HG03135 (cell line): ENCODE data around the gene GUCY2F.

Experiments
- ATAC-seq: cut with Tn5 transposase; IDR thresholded peaks from one replicate; pipeline ENCODE4 v1.9.1; 2021; ENCODE audit warnings: mild to moderate bottlenecking, moderate library complexity; ENCODE audit not compliant: unreplicated experiment

Gene GUCY2F

DNA sequence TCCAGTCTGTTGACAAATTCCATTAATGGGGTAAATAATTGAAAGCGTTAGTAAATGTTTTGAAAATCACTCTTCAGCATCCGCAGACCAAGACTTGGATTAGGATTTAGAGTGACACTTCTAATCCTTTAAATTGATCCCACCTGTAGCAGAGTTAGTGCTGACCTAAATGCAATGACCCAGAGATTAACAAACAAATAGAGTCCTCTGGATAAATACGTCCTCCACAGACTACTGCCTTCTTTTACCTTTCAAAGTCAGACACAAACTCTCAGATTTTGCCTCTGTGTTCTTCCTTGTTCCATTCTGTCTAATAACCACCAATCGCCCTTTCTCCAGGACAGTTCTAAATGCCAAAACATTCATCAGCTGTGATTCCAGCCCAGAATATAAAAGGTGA lies at the start of gene GUCY2F:
Gene GUCY2F (minus strand): TSS at position 101 of the 400 bp plus-strand sequence. CDS start 6,150 bp downstream, outside the sequence.
- ATAC-seq = no peak

DNA sequence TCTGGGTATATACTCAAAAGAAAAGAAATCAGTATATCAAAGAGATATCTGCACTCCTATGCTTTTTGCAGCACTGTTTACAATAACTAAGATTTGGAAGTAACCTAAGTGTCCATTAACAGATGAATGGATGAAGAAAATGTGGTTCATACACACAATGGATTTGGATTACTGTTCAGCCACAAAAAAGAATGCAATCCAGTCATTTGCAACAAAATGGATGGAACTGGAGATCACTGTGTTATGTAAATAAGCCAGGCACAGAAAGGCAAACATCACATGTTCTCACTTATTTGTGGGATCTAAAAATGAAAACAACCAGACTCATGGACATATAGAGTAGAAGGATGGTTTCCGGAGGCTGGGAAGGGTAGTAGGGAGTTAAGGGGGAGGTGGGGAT lies 37.1 kb upstream of the GUCY2F start:
- no peak for ATAC-seq

DNA sequence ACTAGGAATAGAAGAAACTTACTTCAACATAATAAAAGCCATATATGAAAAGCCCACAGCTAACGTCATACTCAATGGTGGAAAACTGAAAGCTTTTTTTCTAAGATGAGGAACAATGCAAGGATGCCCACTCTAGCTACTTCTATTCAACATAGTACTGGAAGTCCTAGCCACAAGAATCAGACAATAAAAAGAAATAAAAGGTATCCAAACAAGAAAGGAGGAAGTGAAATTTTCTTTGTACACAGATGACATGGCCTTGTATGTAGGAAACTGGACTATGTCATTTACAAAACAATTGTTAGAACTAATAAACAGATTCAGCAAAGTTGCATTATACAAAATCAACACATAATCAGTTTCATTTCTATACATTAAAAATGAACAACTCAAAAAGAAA lies 29.2 kb upstream of the GUCY2F start:
- no peak for ATAC-seq

DNA sequence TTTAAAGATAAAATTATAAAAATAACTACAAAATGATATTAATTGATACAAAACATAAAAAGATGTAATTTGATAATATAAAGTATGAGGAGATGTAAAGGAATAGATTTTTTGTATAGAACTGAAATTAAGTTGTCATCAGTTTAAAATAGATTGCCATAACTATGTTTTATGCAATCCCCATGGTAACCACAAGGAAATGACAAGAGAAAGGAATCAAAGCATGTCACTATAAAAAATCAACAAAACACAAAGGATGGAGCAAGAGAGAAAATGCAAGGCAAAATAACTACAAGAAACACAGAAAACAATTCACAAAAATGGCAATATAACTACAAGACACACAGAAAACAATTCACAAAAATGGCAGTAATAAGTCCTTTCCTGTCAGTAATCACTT lies 27.0 kb upstream of the GUCY2F start:
- ATAC-seq = no peak

DNA sequence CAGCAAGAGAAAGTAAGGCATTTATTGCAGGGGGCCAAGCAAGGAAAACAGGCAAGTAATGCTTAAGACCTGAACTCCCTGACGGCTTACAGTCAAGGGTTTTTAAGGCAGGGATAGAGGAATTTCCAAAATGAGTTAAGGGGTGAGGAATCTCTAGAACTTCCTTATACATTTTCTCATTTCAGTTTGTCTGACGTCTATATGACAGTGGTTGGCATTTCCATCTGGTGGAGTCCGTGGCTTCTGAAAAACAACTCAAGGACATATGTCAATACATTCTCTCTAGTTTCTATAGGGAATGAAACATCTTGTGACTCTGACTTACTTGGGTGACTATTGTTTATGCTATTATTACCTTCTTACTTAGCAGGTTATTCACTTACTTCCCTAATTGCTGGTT lies 19.3 kb upstream of the GUCY2F start:
- ATAC-seq = no peak

DNA sequence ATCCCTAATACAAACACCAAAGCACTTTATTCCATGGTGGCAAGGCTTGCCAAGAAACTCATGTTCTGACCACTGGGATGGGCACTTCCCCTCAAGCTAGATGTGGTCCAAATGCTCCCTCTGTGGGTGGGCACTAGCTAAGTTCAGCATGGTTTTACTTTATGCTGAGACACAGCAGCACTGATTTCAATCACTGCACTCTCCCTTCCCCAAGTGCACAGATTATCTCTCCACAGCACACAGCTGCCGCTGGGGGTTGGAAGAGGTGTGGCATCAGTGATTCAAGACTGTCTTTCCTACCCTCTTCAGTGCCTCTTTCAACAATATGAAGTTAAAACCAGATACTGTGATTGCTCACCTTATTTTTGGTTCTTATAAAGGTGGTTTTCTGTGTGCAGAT lies 16.5 kb upstream of the GUCY2F start:
- no peak for ATAC-seq

DNA sequence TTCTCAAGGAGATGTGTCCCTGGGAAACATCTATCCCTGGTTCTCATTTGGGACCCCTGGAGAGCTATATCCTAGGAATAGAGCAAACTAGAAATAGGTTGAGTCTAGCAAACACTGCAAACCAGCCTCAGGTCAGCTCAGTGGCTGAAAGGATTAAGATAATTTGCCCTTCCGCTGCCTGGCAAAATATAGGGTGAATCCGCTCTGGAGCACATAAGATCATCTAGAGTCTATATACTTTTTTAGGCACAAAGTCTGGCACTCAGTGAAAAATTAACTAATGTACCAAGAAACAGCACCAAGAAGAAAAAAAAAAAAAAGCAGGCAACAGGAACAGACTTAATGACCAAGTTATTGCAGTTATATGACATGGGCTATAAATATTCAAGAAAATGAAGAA lies 7.3 kb upstream of the GUCY2F start:
- ATAC-seq = no peak

DNA sequence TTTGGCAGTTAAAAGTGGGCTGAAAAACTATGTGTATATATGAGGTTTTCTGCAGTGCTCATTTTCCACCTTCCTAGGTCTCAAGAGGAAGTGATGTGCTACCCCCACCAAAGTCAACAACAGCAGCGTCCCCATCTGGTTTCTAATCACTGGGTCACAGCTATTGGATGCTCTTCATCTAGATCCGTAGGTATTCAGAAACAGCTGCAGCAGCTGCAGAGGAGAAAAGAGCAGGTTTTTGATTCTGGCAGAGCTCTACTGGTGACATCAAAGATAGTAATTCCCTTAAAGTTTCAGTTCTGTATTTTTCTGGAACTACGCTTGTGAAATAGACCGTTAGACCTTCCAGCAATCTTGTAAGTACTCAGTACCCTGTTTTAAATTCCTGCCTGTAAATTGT lies 5.8 kb upstream of the GUCY2F start:
- ATAC-seq = no peak

DNA sequence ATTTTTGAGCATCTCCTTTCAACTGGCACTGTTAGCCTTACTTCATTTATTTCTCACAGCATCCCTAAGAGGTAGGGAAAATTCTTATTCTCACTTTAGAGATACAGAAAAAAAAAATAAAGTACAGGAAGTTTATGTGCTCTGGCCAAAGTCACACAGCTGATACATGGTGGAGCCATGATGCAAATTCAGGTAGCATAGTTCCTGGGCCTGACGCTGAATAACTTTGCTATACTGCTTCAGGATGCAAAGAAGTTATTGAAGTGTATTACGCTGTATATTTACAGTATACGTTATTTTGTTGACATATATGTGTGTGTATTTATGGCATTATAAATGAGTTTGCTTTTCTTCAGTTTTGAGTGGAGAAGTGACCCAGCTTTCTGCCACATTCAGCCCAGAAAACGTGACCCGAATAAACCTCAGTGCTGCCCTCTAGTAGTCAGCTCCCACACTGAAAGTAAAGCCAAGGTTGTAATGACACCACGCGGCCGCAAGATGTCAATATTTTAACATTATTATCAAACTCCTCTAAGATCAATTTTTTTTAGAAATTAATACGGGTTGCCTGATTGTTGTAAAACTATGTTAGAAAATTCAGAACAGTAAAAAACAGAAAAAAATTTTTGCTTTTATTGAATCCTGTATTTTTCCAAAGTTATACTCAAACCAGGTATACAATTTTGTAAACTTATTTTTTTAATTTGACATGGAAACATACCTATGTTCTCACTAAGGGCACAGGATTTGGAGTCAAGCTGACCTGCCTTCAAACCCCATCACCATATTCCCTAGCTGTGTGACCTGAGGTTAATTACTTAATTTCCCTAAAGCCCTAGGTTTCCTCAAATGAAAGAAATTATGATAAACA lies 3.8 kb upstream of the GUCY2F start:
- ATAC-seq = no peak

DNA sequence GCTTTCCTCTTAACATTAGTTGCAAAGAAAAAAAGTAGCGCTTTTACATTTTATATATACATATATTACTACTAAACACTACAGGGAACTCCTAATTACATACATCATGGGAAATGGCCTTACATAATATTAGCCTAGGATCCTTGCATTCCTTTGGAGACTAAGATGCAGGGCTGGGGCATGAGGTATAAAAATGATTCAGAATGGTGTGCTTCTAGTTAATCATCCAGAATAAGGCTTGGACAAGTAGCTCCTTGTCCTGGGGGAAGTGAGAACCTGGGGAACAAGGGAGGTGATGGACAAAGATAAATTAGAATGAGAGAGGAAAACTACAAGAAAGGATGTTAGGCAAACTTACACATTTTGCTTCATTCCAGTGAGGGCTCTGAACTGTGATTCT lies 3.0 kb upstream of the GUCY2F start:
- no peak for ATAC-seq

DNA sequence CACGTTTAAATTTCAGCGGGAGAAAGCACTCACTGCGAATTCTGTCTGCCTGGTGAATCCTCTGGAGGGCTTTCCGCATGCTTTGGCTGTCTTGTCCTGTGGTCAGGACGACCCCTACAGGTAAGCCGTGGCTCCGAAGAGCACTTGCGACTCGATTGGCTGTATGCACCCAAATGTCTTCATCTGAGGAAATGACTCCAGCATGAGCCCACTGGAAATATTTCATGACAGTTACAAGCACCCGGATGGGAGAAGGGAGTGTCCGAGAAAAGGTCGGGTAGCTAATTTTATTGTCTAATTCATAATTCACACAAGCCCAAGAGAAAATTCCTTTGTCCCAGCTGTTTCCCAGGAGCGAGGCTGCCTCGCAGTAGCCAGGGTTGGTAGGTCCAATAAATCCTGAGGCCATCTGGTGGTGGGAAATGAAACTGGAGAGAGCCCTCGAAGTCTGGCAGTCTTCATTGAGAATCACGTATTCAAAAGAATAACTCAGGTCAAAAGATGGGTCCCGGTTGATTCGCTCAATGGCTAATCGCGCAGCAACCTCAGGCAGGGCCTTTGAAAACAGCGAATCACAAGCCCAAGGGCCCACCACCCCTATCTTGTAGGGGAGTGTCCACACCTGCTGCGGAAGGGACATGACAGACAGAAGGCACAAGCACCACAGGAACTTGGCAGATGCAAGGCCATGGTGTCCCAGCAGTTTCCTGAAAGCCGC lies 6.6 kb downstream of the GUCY2F start:
- no peak for ATAC-seq

DNA sequence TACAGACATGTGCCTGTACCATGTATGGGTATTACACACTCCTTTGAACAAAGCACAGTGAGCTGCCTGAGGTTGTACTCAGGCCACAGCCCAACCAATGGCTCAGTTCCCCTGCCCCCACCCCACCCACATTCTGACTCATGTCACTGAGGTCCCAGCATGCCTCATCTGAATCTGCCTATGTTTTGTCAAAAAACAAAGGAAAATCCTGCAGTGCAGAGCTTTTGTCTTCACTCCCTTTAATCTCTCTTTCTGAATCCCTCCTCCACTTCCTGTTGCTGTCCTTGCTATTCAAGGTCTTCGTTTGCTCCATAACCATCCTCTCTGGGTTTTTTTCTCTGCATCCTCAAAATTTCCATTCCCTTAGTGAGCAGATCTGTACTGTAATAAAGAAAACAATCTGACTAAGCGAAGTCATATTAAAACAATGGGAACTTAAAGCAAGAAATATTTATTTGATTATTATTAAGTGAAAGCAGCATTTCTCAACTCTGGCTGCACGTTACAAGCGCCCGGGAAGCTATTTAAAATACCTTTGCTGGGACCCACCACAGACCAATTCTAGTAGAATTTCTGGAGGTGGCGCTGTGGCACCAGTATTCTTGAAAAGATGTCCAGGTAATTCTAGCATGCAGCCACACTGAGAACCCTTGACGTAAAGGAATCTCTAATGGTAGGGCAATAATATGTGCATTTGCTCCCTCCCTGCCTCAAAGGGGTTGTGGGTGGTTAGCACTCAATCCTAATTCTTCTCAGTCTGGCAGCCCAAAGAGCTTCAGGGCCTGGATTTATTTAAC lies 8.7 kb downstream of the GUCY2F start:
- ATAC-seq = no peak

DNA sequence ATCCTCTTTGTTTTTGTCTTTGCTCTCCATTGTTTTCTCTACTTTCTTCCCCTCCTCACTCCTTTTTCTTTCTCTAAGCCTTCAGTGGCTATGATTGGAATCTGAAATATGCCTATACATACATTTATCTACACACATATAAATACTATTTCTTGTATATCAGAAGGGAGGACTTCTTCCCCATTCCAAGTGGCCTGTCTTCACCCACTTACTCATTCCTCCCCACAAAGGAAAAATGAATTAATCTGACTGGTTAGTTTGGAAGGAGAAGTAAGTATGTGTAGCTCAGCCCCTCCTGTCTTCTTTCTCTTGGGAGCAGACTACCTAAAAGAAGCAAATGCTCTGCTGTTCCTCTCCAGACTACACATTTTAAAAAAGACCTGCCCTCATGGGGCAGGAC lies 17.7 kb downstream of the GUCY2F start:
- ATAC-seq = no peak

DNA sequence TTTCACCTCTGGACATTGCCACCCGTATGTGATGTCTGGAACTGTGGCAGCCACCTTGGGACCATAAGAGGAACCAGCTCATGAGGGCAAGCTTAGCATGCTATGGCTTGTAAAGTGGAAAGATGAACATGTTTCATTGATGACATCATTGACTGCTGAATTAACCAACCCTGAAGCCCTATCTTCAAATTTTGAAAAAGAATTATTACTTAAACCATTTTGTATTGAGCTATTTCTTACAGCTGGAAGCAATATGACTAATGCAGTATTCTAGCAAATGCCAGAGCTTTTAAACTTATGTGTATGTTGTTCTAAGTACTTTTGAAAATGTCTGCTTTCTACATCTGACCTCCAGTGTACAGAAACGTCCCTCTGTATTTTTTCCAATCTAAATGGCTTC lies 18.1 kb downstream of the GUCY2F start:
- ATAC-seq = no peak

DNA sequence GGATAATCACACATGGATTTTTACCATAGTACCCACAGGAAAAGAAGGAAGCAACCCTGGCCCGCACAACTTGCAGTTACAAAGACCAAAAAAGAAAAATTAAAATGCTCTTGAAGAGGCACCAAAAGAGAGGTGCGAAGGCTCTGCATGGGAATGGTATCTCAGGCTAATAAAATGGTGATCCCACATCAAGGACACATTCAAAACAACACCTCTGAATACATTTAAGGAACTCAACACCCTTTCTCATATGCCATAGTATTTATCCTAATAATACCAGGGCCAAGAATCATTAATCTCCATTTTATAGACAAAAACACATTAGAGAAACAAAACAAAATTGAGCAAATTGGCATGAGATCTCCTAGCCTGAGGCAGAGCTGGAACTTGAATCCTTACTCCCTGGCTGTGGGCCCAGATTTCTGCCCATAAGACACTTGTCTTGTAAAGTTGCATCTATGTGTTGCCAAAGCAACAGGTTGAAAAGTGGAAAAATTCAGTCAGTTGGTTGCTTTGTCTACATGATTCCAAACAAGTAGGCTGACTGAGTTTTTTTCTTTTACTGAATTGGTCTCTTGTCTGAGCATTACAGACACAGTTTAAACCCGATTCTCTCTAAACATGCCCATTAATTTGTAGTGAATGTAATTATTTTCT lies 33.5 kb downstream of the GUCY2F start:
- no peak for ATAC-seq

DNA sequence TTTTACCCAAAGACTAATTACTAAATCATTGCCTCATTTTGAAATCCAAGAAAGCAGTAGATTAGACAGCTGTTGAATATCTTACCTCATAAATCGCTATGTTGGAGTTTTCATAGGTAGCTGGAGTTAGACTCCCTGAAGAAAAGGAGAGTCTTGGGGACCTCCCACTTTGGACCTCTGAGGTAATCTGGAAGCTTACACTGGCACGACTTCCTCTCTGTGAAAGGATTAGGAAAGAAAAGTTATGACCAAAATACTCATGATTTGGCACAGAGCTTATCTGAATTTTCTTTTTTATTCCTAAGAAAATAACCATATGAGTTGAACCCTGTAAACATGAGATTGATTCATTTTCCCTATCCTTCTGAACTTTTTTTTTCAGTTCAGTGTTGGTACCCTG lies 40.6 kb downstream of the GUCY2F start:
- no peak for ATAC-seq

DNA sequence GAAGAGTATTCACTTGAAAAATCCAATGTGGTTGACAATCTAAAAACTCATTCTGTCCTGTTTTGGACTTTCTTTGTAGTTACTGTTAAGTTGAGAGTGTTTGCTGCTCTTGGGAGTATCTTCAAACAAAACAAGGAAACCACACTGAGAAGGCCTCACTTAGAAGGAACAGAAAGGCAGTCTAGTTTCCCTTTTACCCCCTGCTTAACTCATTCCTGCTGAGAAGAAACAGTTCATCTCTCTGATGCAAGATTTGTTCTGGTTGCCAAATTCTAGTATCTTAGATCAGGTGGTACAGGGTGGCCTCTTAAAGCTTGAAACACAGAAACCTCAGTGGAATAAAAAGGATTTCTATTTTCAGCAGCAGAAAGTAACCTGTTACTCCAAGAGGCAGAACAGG lies 41.4 kb downstream of the GUCY2F start:
- peak; percentile 69 for ATAC-seq

DNA sequence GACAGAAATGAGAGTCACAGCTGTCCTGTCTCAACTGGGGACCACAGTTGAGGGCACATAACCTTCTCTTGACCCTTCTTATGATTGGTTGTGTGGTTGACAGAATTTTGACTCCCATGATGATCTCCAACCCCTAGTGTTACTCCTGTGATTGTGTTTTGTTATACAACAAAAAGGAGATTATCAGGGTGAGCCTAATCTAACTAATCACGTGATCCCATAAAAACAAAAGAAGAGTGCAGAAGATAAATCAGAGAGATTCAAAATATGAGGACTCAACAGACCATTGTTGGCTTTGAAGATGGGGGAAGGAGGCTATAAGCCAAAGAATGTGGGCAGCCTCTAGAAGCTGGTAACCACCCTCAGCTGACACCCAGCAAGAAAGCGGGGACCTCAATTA lies 72.7 kb downstream of the GUCY2F start:
- no peak for ATAC-seq

DNA sequence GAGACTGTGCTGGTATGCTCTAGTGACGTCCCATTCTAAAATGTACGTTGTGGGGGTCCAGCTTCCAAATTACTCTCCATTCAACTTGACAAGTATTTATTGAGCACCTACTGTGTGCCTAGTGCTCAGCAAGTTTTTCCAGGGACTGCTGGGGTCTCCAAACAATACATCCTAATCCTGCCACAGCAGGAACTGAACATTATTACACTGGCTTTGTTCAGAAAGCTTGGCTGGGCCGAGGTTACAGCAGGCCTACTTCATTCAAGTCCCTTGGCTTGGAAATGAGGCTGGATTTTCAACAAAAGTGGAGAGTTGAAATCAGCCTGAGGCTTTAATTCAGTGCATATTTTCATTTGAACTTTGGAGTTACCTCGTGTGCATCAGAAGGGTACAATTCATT lies 78.0 kb downstream of the GUCY2F start:
- no peak for ATAC-seq

DNA sequence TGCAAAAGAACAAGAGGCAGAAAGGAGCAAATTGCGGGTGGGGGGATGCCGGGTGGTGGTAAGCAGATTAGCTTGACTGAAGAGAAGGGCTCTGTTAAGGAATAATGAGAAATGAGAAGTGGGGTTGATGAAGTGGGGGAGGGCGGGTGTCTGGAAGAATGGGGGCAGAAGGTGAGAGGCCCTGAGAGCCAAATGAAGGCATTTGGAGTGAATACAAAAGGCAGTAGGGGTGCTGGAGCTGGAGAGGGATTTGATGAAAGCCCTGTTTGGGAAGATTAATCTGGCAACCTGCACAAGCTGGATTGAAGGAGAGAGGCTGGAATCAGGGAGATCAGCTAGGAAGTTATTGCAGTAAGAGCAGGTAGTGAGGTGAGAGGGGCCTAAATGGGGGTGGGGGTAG lies 82.1 kb downstream of the GUCY2F start:
- no peak for ATAC-seq

DNA sequence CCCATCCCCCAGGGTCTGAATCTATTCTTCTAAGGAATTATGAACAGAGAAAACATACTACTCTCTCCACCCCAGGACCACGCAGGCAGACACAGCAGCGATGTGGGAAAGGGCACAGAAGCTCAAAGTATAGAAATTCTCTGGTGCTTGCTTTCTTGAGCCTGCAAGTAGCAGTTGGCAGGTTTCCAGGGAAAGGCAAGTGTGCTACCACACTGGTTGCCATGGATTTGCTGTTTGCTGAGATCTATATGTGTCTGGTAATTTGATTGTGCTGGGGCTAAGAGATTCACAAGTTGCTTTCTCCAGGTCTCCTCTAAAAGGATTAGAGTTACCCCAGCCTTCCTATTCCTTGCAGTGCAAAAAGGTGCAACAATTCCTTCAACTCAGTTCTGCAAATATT lies 83.1 kb downstream of the GUCY2F start:
- ATAC-seq = no peak
